Spinal cord (tissue), 10 donors: Measurements from ENCODE around the gene FCHSD1. TPM values are rescaled to one million over a fixed set of nuclear protein-coding genes. Genes with fewer than 3 reads are reported as not detected.

Source experiments
- DNase-seq, 6 donors: peaks; one replicate each; pipeline versions ENCODE4 v3.0.0 to v3.0.0-alpha.2; 2013 to 2015; ENCODE audit warnings: low spot score in 6 of 6, low read depth in 4 of 6
- H3K27ac ChIP-seq: one replicate; pipeline ENCODE4 v1.5.1; 2013; ENCODE audit warnings: low read depth, low read length, control low read depth
- H3K27me3 ChIP-seq: one replicate; pipeline ENCODE4 v1.6.1; 2013; ENCODE audit warnings: low read length; ENCODE audit not compliant: control insufficient read depth, insufficient read depth
- H3K36me3 ChIP-seq: one replicate; pipeline ENCODE4 v1.6.1; 2013; ENCODE audit warnings: low read length; ENCODE audit not compliant: control insufficient read depth, insufficient read depth
- H3K4me1 ChIP-seq: one replicate; pipeline ENCODE4 v1.6.1; 2013; ENCODE audit warnings: low read length; ENCODE audit not compliant: control insufficient read depth, insufficient read depth
- H3K4me3 ChIP-seq: one replicate; pipeline ENCODE4 v1.5.1; 2013; ENCODE audit warnings: low read depth, low read length, control low read depth
- H3K9me3 ChIP-seq: one replicate; pipeline ENCODE4 v1.6.1; 2013; ENCODE audit warnings: low read length; ENCODE audit not compliant: control insufficient read depth, insufficient read depth
- WGBS: methylation state at CpG from one replicate; pipeline ENCODE4 v1.1.5; 2013; ENCODE audit warnings: missing lambda C conversion rate; ENCODE audit not compliant: insufficient coverage; 5-methylcytosine and 5-hydroxymethylcytosine counted together
- polyA plus RNA-seq, 2 donors: library from polyadenylated mRNA; unstranded; fragments of 120-200 nt; gene quantifications; one replicate each; pipeline ENCODE4 v1.2.1, GENCODE V29; 2013; ENCODE audit not compliant: insufficient read length in 2 of 2
- total RNA-seq, 2 donors: library from RNA; depleted of rRNA in 1 of 2; stranded (reverse); fragments of 120-200 nt in 1 of 2; fragments of >200 nt in 1 of 2; gene quantifications; one replicate each; pipeline versions ENCODE4 v1.2.3 to v1.2.4, GENCODE V29; 2013 to 2014
- donor health status: healthy.

The FCHSD1 gene
- total and polyA plus RNA-seq, 4 donors = 8.1 to 20.0 (median 13.3) TPM

GRCh38 chr5:141597394-141597793 lies 53.8 kb downstream of the FCHSD1 start:
- no peak for DNase-seq
- no peak overlapping the region for H3K27ac ChIP-seq
- 86% methylated on average over 1 of the region's 2 CpGs for WGBS
- no peaks in the 10 kb centered on the region for H3K9me3 ChIP-seq
- no peaks in the 10 kb centered on the region for H3K4me1 ChIP-seq
- H3K27me3 ChIP-seq = no peaks in the 10 kb centered on the region
- no peak overlapping the region for H3K4me3 ChIP-seq
- peaks cover 4% of the 10 kb centered on the region for H3K36me3 ChIP-seq

DNA sequence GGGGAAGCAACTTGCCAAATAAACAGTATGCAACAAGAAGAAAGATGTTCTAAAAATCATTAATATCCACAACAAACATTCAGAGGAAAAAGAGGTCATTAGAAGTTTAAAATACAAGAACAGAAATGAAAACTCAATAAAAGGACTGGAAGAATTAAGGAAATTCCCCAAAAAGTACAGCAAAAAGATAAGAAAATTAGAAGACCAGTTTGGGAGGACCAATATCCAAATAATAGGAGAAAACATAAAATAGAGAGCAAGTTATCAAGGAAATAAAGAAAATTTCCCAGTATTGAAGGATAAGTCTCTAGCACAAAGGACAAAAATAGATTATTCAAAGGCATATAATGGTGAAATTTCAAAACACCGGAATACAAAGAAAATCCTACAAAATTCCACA lies 54.4 kb downstream of the FCHSD1 start:
- WGBS = no CpG with 5 or more reads among the region's 1 CpG
- peaks cover 4% of the 10 kb centered on the region for H3K36me3 ChIP-seq
- no peaks in the 10 kb centered on the region for H3K27me3 ChIP-seq
- no peak overlapping the region for H3K4me3 ChIP-seq
- H3K9me3 ChIP-seq = no peaks in the 10 kb centered on the region
- no peak for DNase-seq
- H3K4me1 ChIP-seq = no peaks in the 10 kb centered on the region
- no peak overlapping the region for H3K27ac ChIP-seq

DNA sequence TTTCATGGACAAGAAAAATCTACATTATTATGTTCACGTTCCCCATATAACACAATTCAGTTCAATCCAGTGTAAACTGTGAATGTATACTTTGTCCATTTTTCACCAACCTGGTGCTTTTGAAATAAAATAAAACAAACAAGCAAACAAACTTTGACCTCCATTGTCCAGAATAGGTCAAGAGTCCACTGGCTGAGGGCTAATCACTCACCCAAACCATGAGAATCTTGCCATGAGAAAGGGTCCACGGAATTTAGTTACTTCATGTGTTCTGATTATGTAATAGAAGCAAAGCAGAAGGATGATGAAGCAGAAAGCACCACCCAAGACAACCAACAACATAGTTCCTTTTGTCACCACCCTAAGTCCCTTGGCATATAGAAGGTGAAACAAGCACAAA lies 61.1 kb downstream of the FCHSD1 start:
- Histone ChIP-seq H3K27ac (no peak overlapping the region), H3K36me3 (peaks cover 8% of the 10 kb centered on the region), H3K4me3 (no peak overlapping the region), H3K9me3 (no peaks in the 10 kb centered on the region), H3K27me3 (no peaks in the 10 kb centered on the region), H3K4me1 (no peaks in the 10 kb centered on the region)
- DNase-seq = no peak
- WGBS = no CpG with 5 or more reads among the region's 2 CpGs

Other genes with a start within 250 kb of the FCHSD1 start
- 10 to 100 TPM; 10.9 TPM for gene PCDHGA9, start 248.6 kb downstream of the FCHSD1 start, total RNA-seq
- gene PCDHGA9, start 248.6 kb downstream of the FCHSD1 start, polyA plus RNA-seq = 10 to 100 TPM; 19.2 to 21.4 TPM
- gene PCDHGB6, start 243.4 kb downstream of the FCHSD1 start, total RNA-seq = 10 to 100 TPM in 1 of 2 donors, 1 to 10 TPM in 1; 10.0 to 10.6 TPM
- gene PCDHGB6, start 243.4 kb downstream of the FCHSD1 start, polyA plus RNA-seq = 10 to 100 TPM; 22.0 to 25.7 TPM
- gene PCDHGA10, start 238.4 kb downstream of the FCHSD1 start, total RNA-seq = 10 to 100 TPM; 11.1 to 12.4 TPM
- gene PCDHGA10, start 238.4 kb downstream of the FCHSD1 start, polyA plus RNA-seq = 10 to 100 TPM; 21.1 to 32.4 TPM
- 10 to 100 TPM; 13.7 to 14.3 TPM for gene PCDHGB7, start 233.7 kb downstream of the FCHSD1 start, total RNA-seq
- gene PCDHGB7, start 233.7 kb downstream of the FCHSD1 start, polyA plus RNA-seq = 10 to 100 TPM; 35.8 to 47.2 TPM
- gene PCDHGA11, start 230.4 kb downstream of the FCHSD1 start, total RNA-seq = 10 to 100 TPM in 1 of 2 donors, 1 to 10 TPM in 1; 8.0 to 15.0 TPM
- 10 to 100 TPM; 14.9 to 16.1 TPM for gene PCDHGA11, start 230.4 kb downstream of the FCHSD1 start, polyA plus RNA-seq
- gene PCDHGA12, start 220.9 kb downstream of the FCHSD1 start, total RNA-seq = 10 to 100 TPM in 1 of 2 donors, 1 to 10 TPM in 1; 8.5 to 10.7 TPM
- 1 to 10 TPM; 8.1 to 8.3 TPM for gene PCDHGA12, start 220.9 kb downstream of the FCHSD1 start, polyA plus RNA-seq
- gene PCDHGC3, start 175.5 kb downstream of the FCHSD1 start, total RNA-seq = 100 to 1,000 TPM; 114 to 205 TPM
- 100 to 1,000 TPM; 603 to 678 TPM for gene PCDHGC3, start 175.5 kb downstream of the FCHSD1 start, polyA plus RNA-seq
- 10 to 100 TPM; 20.0 to 65.5 TPM for gene PCDHGC4, start 166.4 kb downstream of the FCHSD1 start, total RNA-seq
- 10 to 100 TPM; 90.2 to 91.8 TPM for gene PCDHGC4, start 166.4 kb downstream of the FCHSD1 start, polyA plus RNA-seq
- gene PCDHGC5, start 162.3 kb downstream of the FCHSD1 start, total RNA-seq = 1 to 10 TPM; 4.0 to 5.9 TPM
- 1 to 10 TPM; 5.4 to 6.5 TPM for gene PCDHGC5, start 162.3 kb downstream of the FCHSD1 start, polyA plus RNA-seq
- 10 to 100 TPM; 23.6 to 24.9 TPM for gene DIAPH1, start 32.4 kb downstream of the FCHSD1 start, total RNA-seq
- gene DIAPH1, start 32.4 kb downstream of the FCHSD1 start, polyA plus RNA-seq = 10 to 100 TPM; 37.4 to 44.4 TPM
- 10 to 100 TPM; 56.9 to 70.6 TPM for gene HDAC3, start 14.6 kb downstream of the FCHSD1 start, total RNA-seq
- gene HDAC3, start 14.6 kb downstream of the FCHSD1 start, polyA plus RNA-seq = 100 to 1,000 TPM in 1 of 2 donors, 10 to 100 TPM in 1; 89.7 to 110 TPM
- gene RELL2, start 14.4 kb downstream of the FCHSD1 start, total RNA-seq = 10 to 100 TPM in 1 of 2 donors, 1 to 10 TPM in 1; 7.3 to 22.6 TPM
- 10 to 100 TPM; 32.4 to 37.3 TPM for gene RELL2, start 14.4 kb downstream of the FCHSD1 start, polyA plus RNA-seq
- 1 to 10 TPM; 2.8 to 7.0 TPM for gene ARAP3, start 30.8 kb upstream of the FCHSD1 start, total RNA-seq
- 10 to 100 TPM in 1 of 2 donors, 1 to 10 TPM in 1; 9.9 to 11.6 TPM for gene ARAP3, start 30.8 kb upstream of the FCHSD1 start, polyA plus RNA-seq
- gene PCDH1, start 227.0 kb upstream of the FCHSD1 start, total RNA-seq = 10 to 100 TPM; 25.5 to 48.6 TPM
- gene PCDH1, start 227.0 kb upstream of the FCHSD1 start, polyA plus RNA-seq = 10 to 100 TPM; 42.6 to 52.0 TPM